GM18502 (cell line): ENCODE data around the gene NKD1.

Source experiments
- ATAC-seq: cut with Tn5 transposase; IDR thresholded peaks from one replicate; pipeline ENCODE4 v1.9.1; 2021; ENCODE audit warnings: mild to moderate bottlenecking; ENCODE audit not compliant: unreplicated experiment, poor library complexity

The NKD1 gene

DNA sequence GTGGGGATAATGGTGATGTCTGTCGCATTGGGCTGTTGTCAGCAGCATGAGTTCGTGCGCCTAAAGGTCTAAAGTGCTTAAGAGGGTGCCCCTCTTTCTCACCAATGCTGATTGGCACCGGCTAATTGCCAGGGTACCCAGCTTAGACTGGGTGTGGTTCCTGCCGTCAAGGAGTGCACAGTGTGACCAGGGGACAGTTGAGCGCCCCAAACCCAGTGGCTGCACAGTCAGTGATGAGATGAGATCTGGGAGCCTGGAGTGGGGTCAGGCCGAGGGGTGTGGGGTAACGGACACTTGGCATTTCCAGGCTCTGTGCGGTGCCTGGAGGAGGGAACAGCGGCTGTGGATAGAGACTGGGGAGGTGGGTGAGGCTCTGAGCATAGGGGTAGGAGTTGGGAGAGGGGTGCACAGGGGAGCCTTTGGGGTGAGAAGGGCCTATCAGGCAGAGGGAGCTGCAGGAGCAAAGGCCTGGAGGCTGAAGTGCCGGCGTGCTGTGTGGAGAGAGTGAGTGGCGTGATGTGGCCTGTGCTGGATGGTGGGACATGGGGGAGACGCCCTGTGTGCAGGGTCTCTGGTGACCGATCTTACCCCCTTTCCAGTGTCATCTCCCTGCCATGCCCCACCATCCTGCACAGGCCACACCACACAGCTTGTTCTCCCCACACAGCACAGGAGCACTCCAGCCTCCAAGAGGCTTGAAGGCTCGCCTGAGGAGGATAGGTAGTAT lies 74.6 kb downstream of the NKD1 start:
- no peak for ATAC-seq

DNA sequence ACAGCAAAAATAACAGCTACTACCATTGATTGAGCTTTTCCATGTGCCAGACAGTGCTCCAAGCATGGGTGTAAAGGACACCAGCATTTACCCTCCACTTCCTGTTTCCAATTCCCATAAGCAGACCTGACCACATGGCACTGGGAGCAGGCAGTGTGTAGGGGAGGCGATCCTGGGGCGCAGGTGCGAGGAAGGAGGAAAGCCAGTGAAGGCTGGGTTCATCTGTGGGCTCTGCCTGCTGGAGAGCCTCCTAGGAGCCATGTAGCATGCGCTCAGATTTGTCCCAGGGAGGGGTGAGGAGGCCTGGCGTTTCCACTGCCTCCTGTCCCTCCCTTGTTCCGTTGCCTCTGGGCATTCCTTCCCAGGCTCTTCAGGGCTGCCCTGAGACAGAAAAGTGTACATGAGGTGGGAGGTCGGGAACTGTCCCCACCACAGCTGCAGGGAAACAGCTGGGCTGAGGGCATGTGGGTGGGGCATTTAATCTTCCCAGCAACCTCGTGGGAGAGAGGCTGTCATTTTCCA lies 76.3 kb downstream of the NKD1 start:
- ATAC-seq, result no peak

DNA sequence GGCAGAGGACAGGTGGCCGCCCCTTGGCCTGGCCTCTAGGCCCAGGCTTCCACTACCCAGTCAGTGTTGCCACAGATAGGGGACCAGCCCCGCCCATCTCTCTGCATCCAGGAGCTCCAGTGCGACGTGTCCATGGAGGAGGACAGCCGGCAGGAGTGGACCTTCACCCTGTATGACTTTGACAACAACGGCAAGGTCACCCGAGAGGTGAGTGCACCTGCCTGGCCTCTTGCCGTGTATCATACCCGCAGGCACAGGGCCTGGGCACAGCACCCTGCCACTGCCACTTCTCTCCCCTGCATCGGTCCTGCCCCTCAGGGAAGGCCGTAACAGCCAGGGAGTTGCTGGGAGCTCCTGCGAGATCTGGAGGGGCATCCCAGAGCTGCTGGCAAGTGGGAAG lies 77.2 kb downstream of the NKD1 start:
- no peak for ATAC-seq

DNA sequence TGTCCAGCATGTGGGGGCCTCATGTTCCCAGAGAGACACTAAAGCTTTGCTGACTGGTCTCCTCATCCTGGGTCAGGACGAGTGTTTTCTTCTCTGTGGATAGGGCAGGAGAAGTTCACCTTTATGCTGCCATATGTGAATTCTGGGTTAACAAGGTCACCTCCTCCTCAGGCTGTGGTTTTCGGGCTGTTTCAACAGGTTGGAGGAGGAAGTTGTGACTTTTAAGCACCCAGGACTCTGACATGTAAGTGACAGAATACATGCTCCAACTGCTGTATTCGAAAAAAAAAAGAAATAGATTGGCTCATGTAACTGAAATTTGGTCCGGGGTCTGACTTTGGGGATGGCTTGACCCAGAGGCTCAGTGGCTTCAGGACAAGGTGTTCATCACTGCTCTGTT lies 78.7 kb downstream of the NKD1 start:
- no peak for ATAC-seq

DNA sequence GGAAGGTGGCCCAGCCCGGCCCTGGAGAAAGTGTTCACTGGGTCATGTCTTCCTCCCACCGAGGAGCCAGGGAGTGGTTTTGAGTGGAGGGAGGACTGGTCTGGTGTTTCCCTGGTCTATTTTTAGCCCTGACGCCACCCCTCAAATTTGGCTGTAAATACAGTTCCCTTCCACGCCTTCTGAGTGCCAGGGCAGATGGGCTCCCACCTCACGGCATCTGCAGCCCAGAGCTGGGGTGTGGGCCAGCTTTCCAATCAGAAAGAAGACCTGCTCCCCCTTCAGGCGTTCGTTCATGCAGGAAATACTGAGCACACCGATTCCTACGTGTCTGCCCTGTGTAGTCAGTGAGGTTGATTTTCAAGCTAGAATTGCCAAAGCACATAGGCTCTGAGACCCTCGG lies 79.2 kb downstream of the NKD1 start:
- ATAC-seq, result no peak

DNA sequence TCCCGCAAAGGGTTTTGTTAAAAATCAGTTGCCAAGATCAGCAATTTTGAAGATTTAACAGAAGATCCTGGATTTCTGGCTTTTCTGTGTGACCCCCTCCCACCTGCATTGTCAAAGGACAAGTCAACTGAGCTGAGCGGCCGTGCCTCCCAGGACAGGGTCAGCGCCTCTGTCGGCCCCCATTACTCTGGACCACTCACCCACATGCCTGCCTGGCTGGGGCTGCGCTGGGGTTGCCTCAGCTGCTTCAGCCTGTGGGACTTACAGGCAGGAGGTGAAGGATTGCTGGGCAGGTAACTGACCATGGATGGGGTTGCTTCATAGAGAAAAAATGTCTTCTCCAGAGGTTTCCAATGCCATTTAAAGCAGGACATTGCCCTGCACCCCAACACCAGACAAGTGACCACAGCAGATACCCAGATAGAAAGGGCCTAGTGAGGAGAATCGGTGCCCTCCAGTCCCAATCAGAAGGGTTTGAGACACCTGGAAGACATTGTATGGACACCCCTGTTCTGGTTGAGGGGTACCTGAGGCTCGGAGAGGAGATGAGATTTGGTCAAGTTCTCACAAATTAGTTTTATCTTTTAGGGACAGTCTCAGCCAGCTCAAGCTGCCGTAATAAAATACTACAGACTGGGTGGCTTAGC lies 80.1 kb downstream of the NKD1 start:
- no peak for ATAC-seq

DNA sequence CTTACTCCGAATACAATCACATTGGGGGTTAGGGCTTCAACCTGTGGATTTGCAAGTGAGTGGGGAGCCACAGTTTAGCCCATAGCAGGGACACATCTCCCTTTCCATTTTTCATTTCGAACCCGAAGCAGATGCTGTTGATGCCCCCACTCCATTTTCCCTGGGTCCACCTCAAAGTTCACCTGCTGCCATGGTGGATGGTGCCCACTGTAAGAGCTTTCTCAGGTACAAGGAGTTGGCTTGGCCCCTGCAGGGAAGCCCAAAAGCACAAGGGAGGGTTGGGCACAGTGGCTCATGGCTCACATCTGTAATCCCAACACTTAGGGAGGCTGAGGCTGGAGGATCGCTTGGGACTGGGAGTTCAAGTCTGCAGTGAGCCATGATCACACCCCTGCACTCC lies 81.1 kb downstream of the NKD1 start:
- ATAC-seq, result no peak

DNA sequence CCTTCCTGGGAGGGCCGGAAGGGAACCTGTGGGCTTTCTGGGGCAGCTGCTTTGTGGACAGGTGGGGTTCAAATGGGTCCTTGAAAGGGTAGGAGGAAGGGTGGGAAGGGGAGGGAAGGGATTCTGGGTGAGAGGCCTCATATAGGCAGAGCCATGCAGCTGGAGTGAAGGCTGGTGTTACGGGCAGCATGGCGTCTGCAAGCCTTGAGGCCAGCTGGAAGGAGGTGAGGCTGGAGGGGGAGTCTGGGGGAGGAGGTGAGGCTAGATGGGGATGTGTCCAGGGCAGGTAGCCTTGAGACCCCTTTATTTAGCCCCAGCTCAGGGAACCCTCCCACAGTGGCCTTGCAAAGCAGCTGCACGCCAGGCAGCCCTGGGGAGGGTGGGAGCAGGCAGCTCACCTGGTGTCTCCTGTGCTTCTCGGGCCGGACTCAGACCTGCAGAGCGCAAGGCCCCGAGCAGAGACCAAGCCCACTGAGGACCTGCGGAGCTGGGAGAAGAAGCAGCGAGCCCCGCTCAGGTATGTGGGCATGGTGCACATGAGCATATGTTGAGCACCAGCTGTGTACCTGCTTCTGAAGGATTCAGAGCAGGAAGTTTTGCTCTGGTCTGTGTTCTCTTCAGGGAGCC lies 82.3 kb downstream of the NKD1 start:
- no peak for ATAC-seq

DNA sequence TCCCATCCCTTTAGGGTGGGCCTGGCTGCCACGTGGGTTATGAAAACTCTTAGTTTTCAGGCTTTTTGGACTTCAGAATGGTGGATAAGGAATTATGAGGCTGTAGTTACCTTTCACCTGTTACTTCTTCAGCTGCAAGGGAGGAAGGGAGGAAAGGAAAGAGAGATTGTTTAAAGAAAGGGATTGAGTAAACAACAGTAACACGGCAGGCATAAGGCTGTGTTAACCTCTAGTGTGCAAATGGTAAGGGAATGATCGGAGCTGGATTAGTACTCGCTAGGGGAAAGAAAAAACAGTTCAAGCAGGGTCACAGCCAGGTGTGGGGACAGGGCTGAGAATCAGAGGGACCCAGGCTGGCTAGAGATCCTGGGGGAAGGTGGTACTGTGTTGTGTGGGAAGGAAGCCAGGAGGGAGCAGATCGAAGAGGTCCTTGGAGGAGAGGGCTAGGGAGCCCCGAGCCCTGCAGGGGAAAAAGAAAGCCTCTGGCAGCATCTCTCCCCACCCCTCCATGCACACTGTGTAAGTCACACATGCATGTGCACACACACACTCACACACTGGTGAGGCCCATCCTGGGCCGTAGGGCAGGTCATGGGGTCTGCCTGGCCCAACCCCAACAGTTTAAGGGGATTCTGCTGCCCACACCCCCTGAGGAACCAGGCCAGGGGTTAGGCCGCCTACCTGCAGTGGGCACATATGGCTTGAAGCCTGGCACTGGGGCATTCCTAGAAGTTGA lies 83.2 kb downstream of the NKD1 start:
- ATAC-seq, result no peak

DNA sequence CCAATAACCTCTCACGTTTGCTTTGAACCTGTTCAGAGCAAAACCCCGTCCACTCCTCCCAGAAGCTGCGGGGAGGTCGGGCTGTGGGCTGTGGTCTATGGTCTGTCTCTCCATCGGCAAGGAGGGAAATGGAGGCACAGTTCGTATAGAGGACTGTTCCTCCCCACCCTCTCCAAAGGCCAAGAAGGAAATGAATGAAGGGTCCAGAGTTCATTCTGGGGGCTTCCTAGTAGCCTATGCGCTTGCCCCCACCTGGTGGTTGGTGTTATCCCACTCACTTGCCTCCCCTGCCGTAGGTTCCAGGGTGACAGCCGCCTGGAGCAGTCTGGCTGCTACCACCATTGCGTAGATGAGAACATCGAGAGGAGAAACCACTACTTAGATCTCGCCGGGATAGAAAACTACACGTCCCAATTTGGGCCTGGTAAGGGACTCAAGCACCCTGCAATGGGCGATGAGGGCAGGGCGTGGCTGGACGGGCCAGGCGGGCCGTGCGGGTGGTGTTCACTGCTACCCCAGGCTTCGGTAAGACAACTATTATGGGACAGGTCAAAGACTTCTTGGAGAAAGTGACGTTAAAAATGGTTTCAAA lies 83.9 kb downstream of the NKD1 start:
- ATAC-seq, result no peak

DNA sequence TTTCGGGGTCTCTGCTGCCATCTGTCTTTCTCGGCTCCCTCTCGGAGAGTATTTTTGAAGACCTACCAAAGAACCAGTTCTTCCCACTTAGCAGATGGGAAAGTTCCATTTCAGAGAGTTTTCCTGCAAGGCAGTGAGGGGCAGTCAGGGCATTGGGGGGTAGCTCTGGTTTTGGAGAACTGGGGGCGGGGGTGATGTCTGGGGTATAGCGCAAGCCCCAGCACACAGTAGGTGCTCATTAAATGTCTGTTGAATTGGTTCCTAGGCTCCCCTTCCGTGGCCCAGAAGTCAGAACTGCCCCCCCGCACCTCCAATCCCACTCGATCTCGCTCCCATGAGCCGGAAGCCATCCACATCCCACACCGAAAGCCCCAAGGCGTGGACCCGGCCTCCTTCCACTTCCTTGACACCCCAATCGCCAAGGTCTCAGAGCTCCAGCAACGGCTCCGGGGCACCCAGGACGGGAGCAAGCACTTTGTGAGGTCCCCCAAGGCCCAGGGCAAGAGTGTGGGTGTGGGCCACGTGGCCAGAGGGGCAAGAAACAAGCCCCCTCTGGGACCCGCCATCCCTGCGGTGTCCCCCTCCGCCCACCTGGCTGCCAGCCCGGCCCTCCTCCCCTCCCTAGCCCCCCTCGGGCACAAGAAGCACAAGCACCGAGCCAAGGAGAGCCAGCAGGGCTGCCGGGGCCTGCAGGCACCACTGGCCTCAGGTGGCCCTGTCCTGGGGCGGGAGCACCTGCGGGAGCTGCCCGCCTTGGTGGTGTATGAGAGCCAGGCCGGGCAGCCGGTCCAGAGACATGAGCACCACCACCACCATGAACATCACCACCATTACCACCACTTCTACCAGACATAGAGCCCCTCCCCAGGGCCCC lies 85.0 kb downstream of the NKD1 start:
- ATAC-seq, result no peak

DNA sequence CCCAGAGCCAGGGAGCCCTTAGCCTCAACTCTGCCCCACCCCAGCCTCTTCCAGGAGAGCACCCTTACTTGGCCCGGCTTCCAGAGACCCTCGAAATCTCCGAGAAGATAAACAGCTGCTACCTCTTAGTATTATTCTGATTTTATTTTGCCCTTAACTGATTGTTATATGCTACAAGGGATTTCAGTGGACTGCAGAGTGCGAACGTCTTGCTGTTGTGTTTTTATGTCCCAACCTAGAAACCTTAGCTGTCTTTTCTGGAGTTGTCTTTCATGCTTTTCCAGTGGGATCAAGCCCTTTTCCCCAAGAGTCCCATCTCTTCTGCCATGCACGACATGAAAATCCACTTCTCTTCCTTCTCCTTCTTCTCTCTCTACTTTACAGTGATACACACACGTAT lies 85.9 kb downstream of the NKD1 start:
- ATAC-seq, result no peak

DNA sequence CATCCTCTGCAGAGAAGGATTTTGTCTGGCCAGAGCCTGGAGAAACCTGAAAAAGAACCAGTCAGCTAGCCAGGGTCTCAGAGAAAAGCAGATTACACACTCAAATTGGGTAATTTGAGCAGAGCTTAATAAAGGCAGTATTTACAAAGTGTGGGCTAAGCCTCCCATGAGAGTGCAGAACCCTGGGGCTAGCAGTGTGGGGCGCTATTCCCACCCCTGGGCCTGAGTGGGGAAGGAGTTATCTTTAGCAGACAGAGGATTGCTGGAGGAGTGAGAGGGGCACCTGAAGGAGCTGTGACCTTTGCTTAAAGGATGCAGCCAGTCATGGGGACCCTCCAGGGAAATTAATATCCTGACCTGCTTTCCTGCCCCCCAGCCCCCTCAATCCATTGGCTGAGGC lies 86.8 kb downstream of the NKD1 start:
- no peak for ATAC-seq

DNA sequence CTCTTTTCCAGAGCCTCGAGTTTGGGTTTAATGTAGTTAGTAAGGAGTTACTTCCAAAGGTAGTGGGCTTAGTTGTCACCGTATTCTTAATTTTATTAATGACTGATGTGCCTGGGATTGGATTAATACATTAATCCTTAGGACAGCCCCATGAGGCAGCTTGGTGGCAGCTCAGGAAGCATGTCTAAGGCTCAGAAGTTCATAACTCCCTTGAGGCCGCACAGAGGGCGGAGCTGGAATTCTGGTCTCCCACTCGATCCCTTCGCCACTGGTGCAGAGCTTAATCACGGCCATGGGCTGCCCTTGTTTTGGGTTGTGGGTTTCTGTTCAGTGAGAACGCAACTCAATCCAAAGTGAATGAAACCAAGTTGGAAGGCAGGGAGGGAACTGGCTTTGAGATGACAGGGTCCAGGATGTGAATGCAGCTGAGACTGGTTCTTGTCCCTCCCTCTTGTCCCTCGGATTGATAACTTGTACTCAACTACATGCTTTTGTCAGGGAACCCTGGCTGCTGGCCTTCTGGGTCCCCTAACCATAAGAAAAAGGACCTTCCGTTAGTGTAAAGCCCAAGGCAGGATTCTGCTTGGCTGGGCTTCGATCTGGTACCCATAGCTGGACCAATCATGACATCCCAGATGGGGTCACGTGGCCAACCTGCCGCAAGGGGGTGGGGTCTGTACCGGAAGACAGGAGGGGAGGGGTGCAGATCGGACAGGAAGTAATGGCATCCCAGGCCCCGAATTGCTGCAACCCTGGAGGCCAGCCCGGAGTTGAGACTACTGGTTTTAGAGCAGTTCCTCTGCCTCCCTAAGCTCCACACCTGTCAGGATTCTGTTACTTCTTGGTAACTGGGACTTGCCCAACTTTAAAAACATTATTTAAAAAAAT lies 87.6 kb downstream of the NKD1 start:
- ATAC-seq, result no peak

DNA sequence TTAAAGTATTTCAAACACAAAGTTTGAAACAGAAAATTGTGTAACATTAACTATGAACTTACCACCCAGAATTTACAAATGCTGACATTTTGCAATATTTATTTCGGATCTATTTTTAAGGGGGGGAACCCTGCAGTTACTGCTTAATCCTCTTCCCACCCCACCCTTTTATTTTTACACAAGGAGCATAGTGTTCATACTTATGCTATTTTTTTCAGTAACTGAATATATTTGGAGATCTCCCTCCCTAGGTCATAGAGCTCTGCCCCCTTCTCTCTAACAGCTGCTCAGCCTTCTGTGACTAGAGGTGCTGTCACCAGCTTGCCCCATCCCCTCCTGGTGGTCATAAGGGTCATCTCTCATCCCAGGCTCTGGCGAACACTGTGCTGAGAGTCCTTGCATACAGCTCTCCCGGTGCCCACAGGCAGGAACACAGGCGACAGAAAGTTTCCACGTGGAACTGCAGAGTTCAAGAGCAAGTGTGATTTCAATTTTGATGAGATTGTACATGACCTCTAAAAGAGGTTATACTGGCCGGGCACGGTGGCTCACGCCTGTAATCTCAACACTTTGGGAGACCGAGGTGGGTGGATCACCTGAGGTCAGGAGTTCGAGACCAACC lies 88.7 kb downstream of the NKD1 start:
- no peak for ATAC-seq

DNA sequence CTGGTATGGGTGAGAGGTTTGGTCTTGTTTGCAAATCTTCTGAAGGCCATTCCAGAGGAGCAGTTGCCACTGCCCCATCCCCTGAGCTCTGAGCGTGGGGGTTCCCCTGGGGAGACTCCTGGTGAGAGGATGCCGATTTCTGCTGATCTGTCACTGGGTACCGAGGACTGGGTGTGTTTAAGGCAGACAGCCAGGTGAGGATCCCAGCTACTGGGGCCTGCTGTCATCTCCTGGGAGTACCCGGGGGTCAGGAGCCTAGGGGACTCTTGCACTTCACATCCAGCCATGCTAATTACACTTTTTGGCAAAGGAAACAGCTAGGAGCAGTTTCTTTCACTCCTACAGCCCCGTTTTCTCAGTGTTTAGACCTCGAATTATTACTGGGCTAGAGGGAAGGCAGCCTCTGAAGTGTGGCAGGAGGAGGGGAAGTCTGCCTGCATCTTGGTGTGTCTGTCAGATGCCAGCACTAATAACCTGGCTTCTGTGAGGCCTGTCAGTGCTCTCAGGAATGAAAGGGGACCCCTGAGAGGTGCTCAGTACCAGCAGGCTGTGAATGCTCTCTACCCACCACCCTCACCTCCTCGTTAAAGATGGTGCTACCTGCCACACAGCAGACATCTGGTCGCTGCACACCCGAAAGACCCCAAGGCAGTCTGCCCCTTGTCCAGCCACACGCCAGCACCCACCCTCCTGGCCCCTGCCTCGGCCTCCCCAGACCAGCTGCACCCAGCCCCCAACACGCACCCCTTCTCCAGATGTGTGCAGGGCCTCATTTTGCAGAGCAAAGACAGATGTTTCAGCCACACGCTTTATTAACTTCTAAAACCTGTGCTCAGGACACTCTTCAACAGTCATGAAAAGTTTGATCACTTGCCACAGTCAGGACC lies 89.8 kb downstream of the NKD1 start:
- no peak for ATAC-seq
